Endodermal cell (in vitro differentiated cells): ENCODE measurements around the gene CKAP4. TPM values are rescaled to one million over a fixed set of nuclear protein-coding genes. Genes with fewer than 3 reads are reported as not detected.

Source experiments
- DNase-seq: peaks from one replicate; pipeline ENCODE4 v3.0.0-alpha.2; 2017
- H3K27ac ChIP-seq: 2 replicates; pipeline ENCODE4 v1.5.1; 2013; ENCODE audit warnings: mild to moderate bottlenecking, low read depth, low read length, moderate library complexity
- H3K27me3 ChIP-seq: 2 replicates; pipeline ENCODE4 v1.6.1; 2013; ENCODE audit warnings: mild to moderate bottlenecking, low read length, moderate library complexity; ENCODE audit not compliant: insufficient read depth, control insufficient read depth, poor library complexity, severe bottlenecking
- H3K36me3 ChIP-seq: 2 replicates; pipeline ENCODE4 v1.7.0; 2013; ENCODE audit warnings: mild to moderate bottlenecking, low read length, moderate library complexity; ENCODE audit not compliant: control insufficient read depth, insufficient read depth
- H3K4me1 ChIP-seq: one replicate; pipeline ENCODE4 v1.7.0; 2013; ENCODE audit warnings: low read length; ENCODE audit not compliant: control insufficient read depth, insufficient read depth
- H3K4me3 ChIP-seq: 2 replicates; pipeline ENCODE4 v1.5.1; 2013; ENCODE audit warnings: mild to moderate bottlenecking, low read length, moderate library complexity
- H3K9ac ChIP-seq: 2 replicates; pipeline ENCODE4 v1.6.1; 2013; ENCODE audit warnings: mild to moderate bottlenecking, low read length, moderate library complexity; ENCODE audit not compliant: poor library complexity, severe bottlenecking; ENCODE audit errors: extremely low read depth
- H3K9me3 ChIP-seq: 2 replicates; pipeline ENCODE4 v1.6.1; 2013; ENCODE audit warnings: mild to moderate bottlenecking, low read length, moderate library complexity; ENCODE audit not compliant: control insufficient read depth
- H3K27ac Mint-ChIP-seq: 2 replicates; pipeline ENCODE4 v1.8.0; 2020; ENCODE audit warnings: mixed read lengths
- H3K27me3 Mint-ChIP-seq: 2 replicates; pipeline ENCODE4 v1.8.0; 2021; ENCODE audit warnings: mild to moderate bottlenecking, mixed read lengths; ENCODE audit not compliant: insufficient read depth
- H3K36me3 Mint-ChIP-seq: 2 replicates; pipeline ENCODE4 v1.8.0; 2020; ENCODE audit warnings: low read depth, mixed read lengths
- H3K4me1 Mint-ChIP-seq: 2 replicates; pipeline ENCODE4 v1.8.0; 2020; ENCODE audit warnings: mixed read lengths
- H3K4me3 Mint-ChIP-seq: 2 replicates; pipeline ENCODE4 v1.8.0; 2020; ENCODE audit warnings: mild to moderate bottlenecking, moderate library complexity, mixed read lengths
- H3K9me3 Mint-ChIP-seq: 2 replicates; pipeline ENCODE4 v1.8.0; 2020; ENCODE audit warnings: mild to moderate bottlenecking, mixed read lengths
- CTCF ChIP-seq: fragments of 200-600 bp; sonication (generic); conservative IDR thresholded peaks from 2 replicates; pipeline ENCODE4 v1.5.0; 2021; ENCODE audit warnings: antibody characterized with exemption, mild to moderate bottlenecking
- WGBS, 2 experiments: methylation state at CpG; one replicate each; pipeline versions ENCODE4 v1.1.5 to v1.1.7; 2013; ENCODE audit warnings: missing lambda C conversion rate in 2 of 2, mixed read lengths in 1 of 2; ENCODE audit not compliant: insufficient coverage in 1 of 2, insufficient read length in 1 of 2; 5-methylcytosine and 5-hydroxymethylcytosine counted together
- total RNA-seq, 2 donors: library from RNA; stranded (reverse); fragmentation: NEBNext Ultra II Directional in 1 of 2; extraction: Animal tissue kit (Norgen Biotek cat#: 25700) in 1 of 2; gene quantifications; 2 replicates in 1 of 2; 3 replicates in 1 of 2; pipeline ENCODE4 v1.2.1, GENCODE V29; 2021

The CKAP4 gene
- total RNA-seq, 2 donors from 2014 or later: 88.9 to 93.3 TPM

GRCh38 chr12:106193394-106194215 lies 54.2 kb downstream of the CKAP4 start:
- H3K27me3 Mint-ChIP-seq: peaks cover 3% of the 10 kb centered on the region
- no peaks in the 10 kb centered on the region for H3K4me1 Mint-ChIP-seq
- no peak overlapping the region for H3K4me3 Mint-ChIP-seq
- Histone ChIP-seq H3K9ac (no peak overlapping the region), H3K4me3 (no peak overlapping the region), H3K9me3 (no peaks in the 10 kb centered on the region), H3K27ac (no peak overlapping the region), H3K36me3 (no peaks in the 10 kb centered on the region), H3K27me3 (no peaks in the 10 kb centered on the region), H3K4me1 (no peaks in the 10 kb centered on the region)
- H3K36me3 Mint-ChIP-seq: no peaks in the 10 kb centered on the region
- no peak overlapping the region for H3K27ac Mint-ChIP-seq
- 84 to 87% methylated on average over 9 to 10 of the region's 10 CpGs for WGBS, 2 experiments
- TF ChIP-seq CTCF: no peak
- H3K9me3 Mint-ChIP-seq: no peaks in the 10 kb centered on the region
- no peak for DNase-seq

- Histone ChIP-seq H3K27me3 (no peaks in the 10 kb centered on the region), H3K4me1 (no peaks in the 10 kb centered on the region), H3K9ac (no peak overlapping the region), H3K36me3 (no peaks in the 10 kb centered on the region), H3K4me3 (no peak overlapping the region), H3K27ac (no peak overlapping the region), H3K9me3 (no peaks in the 10 kb centered on the region)
- H3K27me3 Mint-ChIP-seq: peaks cover 3% of the 10 kb centered on the region
- peak; percentile 45 for DNase-seq
- no peaks in the 10 kb centered on the region for H3K36me3 Mint-ChIP-seq
- no peak for TF ChIP-seq CTCF
- H3K27ac Mint-ChIP-seq: no peak overlapping the region
- no peak overlapping the region for H3K4me3 Mint-ChIP-seq
- WGBS, 2 experiments: 93 to 100% methylated on average over 1 to 4 of the region's 4 CpGs
- peaks cover 2% of the 10 kb centered on the region for H3K4me1 Mint-ChIP-seq
- H3K9me3 Mint-ChIP-seq: no peaks in the 10 kb centered on the region
Measured at GRCh38 chr12:106192659-106193393, 55.0 kb downstream of the CKAP4 start.

- no peak overlapping the region for H3K4me3 ChIP-seq
- no peak overlapping the region for H3K9ac ChIP-seq
- no peaks in the 10 kb centered on the region for H3K36me3 Mint-ChIP-seq
- no peaks in the 10 kb centered on the region for H3K27me3 Mint-ChIP-seq
- DNase-seq: no peak
- no peak overlapping the region for H3K27ac ChIP-seq
- peaks cover 2% of the 10 kb centered on the region for H3K4me1 Mint-ChIP-seq
- H3K27ac Mint-ChIP-seq: no peak overlapping the region
- no peak for TF ChIP-seq CTCF
- H3K9me3 Mint-ChIP-seq: no peaks in the 10 kb centered on the region
- H3K9me3 ChIP-seq: no peaks in the 10 kb centered on the region
- H3K27me3 ChIP-seq: no peaks in the 10 kb centered on the region
- H3K36me3 ChIP-seq: no peaks in the 10 kb centered on the region
- H3K4me3 Mint-ChIP-seq: no peak overlapping the region
- no peaks in the 10 kb centered on the region for H3K4me1 ChIP-seq
- WGBS, 2 experiments: 86% methylated on average over 3 of the region's 3 CpGs; no CpG with 5 or more reads in 1 of the 2 experiments
Measured at GRCh38 chr12:106190581-106190980, 57.2 kb downstream of the CKAP4 start.
